Keratinocyte (primary cell): ENCODE measurements around the gene PRKN. TPM values are rescaled to one million over a fixed set of nuclear protein-coding genes. Genes with fewer than 3 reads are reported as not detected.

Experiments
- DNase-seq: peaks from one replicate; pipeline ENCODE4 v3.0.0-alpha.2; 2011; ENCODE audit warnings: low read depth, missing footprints, low spot score
- FAIRE-seq: peaks from 2 replicates; lab custom pipeline; 2011; peaks lifted over from hg19 to GRCh38; lab: Jason Lieb, UNC
- H2AFZ ChIP-seq: 2 replicates; pipeline ENCODE4 v1.6.0; 2012; ENCODE audit warnings: low read length, control low read depth, inconsistent platforms; ENCODE audit not compliant: control insufficient read depth
- H3K27ac ChIP-seq: 2 replicates; pipeline ENCODE4 v1.5.1; 2011; ENCODE audit warnings: low read length; ENCODE audit not compliant: control insufficient read depth, insufficient read depth
- H3K27me3 ChIP-seq: 3 replicates; pipeline ENCODE4 v1.6.0; 2011; ENCODE audit warnings: low read length; ENCODE audit not compliant: control insufficient read depth, insufficient read depth; ENCODE audit errors: extremely low read depth
- H3K36me3 ChIP-seq, 2 experiments: 2 replicates in 1 of 2; 3 replicates in 1 of 2; pipeline ENCODE4 v1.5.1; 2011; ENCODE audit warnings: low read length in 2 of 2, mild to moderate bottlenecking in 1 of 2; ENCODE audit not compliant: control insufficient read depth in 2 of 2, insufficient read depth in 2 of 2; ENCODE audit errors: extremely low read depth in 1 of 2
- H3K4me1 ChIP-seq: 3 replicates; pipeline ENCODE4 v1.5.1; 2011; ENCODE audit warnings: low read length; ENCODE audit not compliant: control insufficient read depth, insufficient read depth; ENCODE audit errors: extremely low read depth
- H3K4me2 ChIP-seq: 3 replicates; pipeline ENCODE4 v1.6.0; 2011; ENCODE audit warnings: low read depth, low read length; ENCODE audit not compliant: control insufficient read depth, insufficient read depth; ENCODE audit errors: extremely low read depth
- H3K4me3 ChIP-seq, 3 experiments: fragments of 200-600 bp in 1 of 3; sonication (generic) in 1 of 3; 2 replicates in 2 of 3; 3 replicates in 1 of 3; pipeline ENCODE4 v1.5.1; 2011 to 2016; ENCODE audit warnings: low read length in 3 of 3, mild to moderate bottlenecking in 3 of 3, control low read depth in 2 of 3, inconsistent platforms in 1 of 3, low read depth in 1 of 3, mixed read lengths in 1 of 3, mixed run types in 1 of 3, moderate library complexity in 1 of 3; ENCODE audit not compliant: control insufficient read depth in 2 of 3, insufficient read depth in 2 of 3; ENCODE audit errors: extremely low read depth in 1 of 3
- H3K79me2 ChIP-seq: 2 replicates; pipeline ENCODE4 v1.6.0; 2012; ENCODE audit warnings: low read length; ENCODE audit not compliant: control insufficient read depth, insufficient read depth
- H3K9ac ChIP-seq: 3 replicates; pipeline ENCODE4 v1.6.0; 2011; ENCODE audit warnings: low read length; ENCODE audit not compliant: control insufficient read depth, insufficient read depth; ENCODE audit errors: extremely low read depth
- H3K9me1 ChIP-seq: 3 replicates; pipeline ENCODE4 v1.6.0; 2011; ENCODE audit warnings: low read length; ENCODE audit not compliant: control insufficient read depth, insufficient read depth; ENCODE audit errors: extremely low read depth
- H3K9me3 ChIP-seq: 2 replicates; pipeline ENCODE4 v1.5.1; 2012; ENCODE audit warnings: low read depth, low read length; ENCODE audit not compliant: control insufficient read depth
- H4K20me1 ChIP-seq: 3 replicates; pipeline ENCODE4 v1.6.0; 2011; ENCODE audit warnings: low read length; ENCODE audit not compliant: control insufficient read depth, insufficient read depth; ENCODE audit errors: extremely low read depth
- CTCF ChIP-seq, 3 experiments: IDR thresholded peaks in 1 of 3; conservative IDR thresholded peaks in 1 of 3; optimal IDR thresholded peaks in 1 of 3; 2 replicates in 2 of 3; 3 replicates in 1 of 3; pipeline versions ENCODE3 to v1.5.1; 2011; ENCODE audit warnings: low read length in 3 of 3, mild to moderate bottlenecking in 3 of 3, moderate library complexity in 2 of 3, control low read depth in 1 of 3, inconsistent platforms in 1 of 3; ENCODE audit not compliant: insufficient read depth in 2 of 3; ENCODE audit errors: extremely low read depth in 1 of 3
- EZH2 ChIP-seq: IDR thresholded peaks from one replicate; pipeline ENCODE4 v1.6.1; 2012; ENCODE audit warnings: inconsistent platforms, mild to moderate bottlenecking, low read length, moderate library complexity
- dilution Hi-C: fragments of 300-500 bp; cut with MboI; formaldehyde crosslinking; loops from one replicate; pipeline ENCODE4 v1.7.0; 2020; ENCODE audit warnings: low sequenced_read_pairs; ENCODE audit not compliant: extremely low pct_ligation_motif_present
- polyA plus RNA-seq, 5 experiments: library from polyadenylated mRNA; depleted of rRNA in 3 of 5; stranded (reverse) in 3 of 5; stranded (forward) in 1 of 5; unstranded in 1 of 5; fragments of >200 nt; gene quantifications; 1 replicate in 1 of 5; 2 replicates in 3 of 5; 3 replicates in 1 of 5; pipeline versions ENCODE4 v1.2.1 to v1.2.3, GENCODE V29; 2011 to 2012; ENCODE audit warnings: missing spikeins in 2 of 5, low read depth in 1 of 5, low replicate concordance in 1 of 5

The PRKN gene
- polyA plus RNA-seq, 1 donor (not counting 4 experiments of a cell fraction or from before 2014, with no cell fraction given), result 0.67 TPM

- H3K9ac ChIP-seq, result no peak overlapping the region
- no peak overlapping the region for H2AFZ ChIP-seq
Measured at GRCh38 chr6:162581988-162582780, 145.4 kb downstream of the PRKN start.

GRCh38 chr6:162580619-162581018 lies 146.9 kb downstream of the PRKN start:
- Histone ChIP-seq H3K9me1 (no peaks in the 10 kb centered on the region), H3K4me1 (no peaks in the 10 kb centered on the region), H3K27ac (no peak overlapping the region), H4K20me1 (no peaks in the 10 kb centered on the region), H2AFZ (no peak overlapping the region), H3K27me3 (no peaks in the 10 kb centered on the region), H3K9me3 (no peaks in the 10 kb centered on the region), H3K79me2 (no peaks in the 10 kb centered on the region), H3K36me3 (no peaks in the 10 kb centered on the region), H3K9ac (no peak overlapping the region), H3K4me2 (no peak overlapping the region), H3K4me3 (no peak overlapping the region)
- FAIRE-seq (no peak), DNase-seq (no peak)
- no peak for TF ChIP-seq CTCF (optimal IDR thresholded peaks at IDR 0.05 in 1 of 3, IDR thresholded peaks at IDR 0.05 in 1 of 3, conservative IDR thresholded peaks at IDR 0.05 in 1 of 3; ENCODE audit: extremely low read depth in 1 of 3, insufficient read depth in 2 of 3, low read length in 3 of 3)
- TF ChIP-seq EZH2, result no peak
- dilution Hi-C loops, result no loop called here

More at GRCh38 chr6:162581988-162582780, 145.4 kb downstream of the PRKN start:
- H3K9me1 ChIP-seq, result no peaks in the 10 kb centered on the region
- FAIRE-seq, result no peak
- H3K79me2 ChIP-seq, result no peaks in the 10 kb centered on the region
- dilution Hi-C loops, result no loop called here
- H3K36me3 ChIP-seq, result no peaks in the 10 kb centered on the region
- H4K20me1 ChIP-seq, result no peaks in the 10 kb centered on the region
- H3K4me1 ChIP-seq, result no peaks in the 10 kb centered on the region
- TF ChIP-seq CTCF (optimal IDR thresholded peaks at IDR 0.05 in 1 of 3, IDR thresholded peaks at IDR 0.05 in 1 of 3, conservative IDR thresholded peaks at IDR 0.05 in 1 of 3; ENCODE audit: extremely low read depth in 1 of 3, insufficient read depth in 2 of 3, low read length in 3 of 3) (no peak), EZH2 (no peak)
- H3K27me3 ChIP-seq, result no peaks in the 10 kb centered on the region
- H3K4me2 ChIP-seq, result no peak overlapping the region
- no peaks in the 10 kb centered on the region for H3K9me3 ChIP-seq
- no peak overlapping the region for H3K4me3 ChIP-seq
- no peak for DNase-seq
- H3K27ac ChIP-seq, result no peak overlapping the region
